Activated CD8-positive, alpha-beta memory T cell treated with anti-CD3 and anti-CD28 coated beads, Interleukin-2, amount 10 ng/mL, durations not matched to agents 7 days and 5 days (primary cell): ENCODE measurements around the gene PLOD3. TPM values are rescaled to one million over a fixed set of nuclear protein-coding genes. Genes with fewer than 3 reads are reported as not detected.
"Not testable (repeated sequence)": the region's sequence is repeated elsewhere in the genome, so short reads cannot be mapped to it uniquely, and the experiment has no call there.

Source experiments
- ATAC-seq: fragments of 150-1000 bp; cut with Tn5 transposase; one replicate; pipeline ENCODE4 v1.10.0; 2021; ENCODE audit warnings: moderate library complexity
- CTCF ChIA-PET: fragments of 350-600 bp; sonication (Branson Sonifier 250); formaldehyde crosslinking; loops from one replicate; lab custom pipeline; 2021; ENCODE audit warnings: antibody characterized with exemption; lab: Charles Lee
- DNase-seq: peaks from one replicate; pipeline ENCODE4 v3.0.0-alpha.2; 2020
- H3K27ac Mint-ChIP-seq: one replicate; pipeline ENCODE4 v1.8.0; 2021; ENCODE audit warnings: mild to moderate bottlenecking, mixed read lengths
- H3K27me3 Mint-ChIP-seq: one replicate; pipeline ENCODE4 v1.8.0; 2021; ENCODE audit warnings: mixed read lengths
- H3K36me3 Mint-ChIP-seq: one replicate; pipeline ENCODE4 v1.8.0; 2021; ENCODE audit warnings: mild to moderate bottlenecking, mixed read lengths
- H3K4me1 Mint-ChIP-seq: one replicate; pipeline ENCODE4 v1.8.0; 2021; ENCODE audit warnings: mixed read lengths
- H3K4me3 Mint-ChIP-seq: one replicate; pipeline ENCODE4 v1.8.0; 2021; ENCODE audit warnings: mild to moderate bottlenecking, moderate library complexity, mixed read lengths
- H3K9me3 Mint-ChIP-seq: one replicate; pipeline ENCODE4 v1.8.0; 2022; ENCODE audit warnings: low read depth, mixed read lengths
- total RNA-seq, 2 experiments: library from RNA; stranded (reverse); gene quantifications; one replicate each; pipeline ENCODE4 v1.2.3, GENCODE V29; 2021

PLOD3 gene
- total RNA-seq, 2 experiments from 2014 or later: 41.6 to 42.3 TPM

- peaks cover 42% of the 10 kb centered on the region for H3K27me3 Mint-ChIP-seq
- no peak overlapping the region for H3K4me3 Mint-ChIP-seq
- no peak overlapping the region for H3K27ac Mint-ChIP-seq
- no peaks in the 10 kb centered on the region for H3K36me3 Mint-ChIP-seq
- CTCF ChIA-PET: interaction anchor here (0.7 to 3.5 kb wide), 5 partner anchors 9 to 43 kb away, joined by 3 to 18 read pairs (median 3); partner anchors contain the start of genes FIS1, PLOD3 and ZNHIT1
- DNase-seq (no peak), ATAC-seq (no peak)
- no peaks in the 10 kb centered on the region for H3K9me3 Mint-ChIP-seq
- peaks cover 4% of the 10 kb centered on the region for H3K4me1 Mint-ChIP-seq
Measured at GRCh38 chr7:101201695-101202602, 15.4 kb downstream of the PLOD3 start.

- ATAC-seq: no peak
Measured at GRCh38 chr7:101200862-101201599, 16.4 kb downstream of the PLOD3 start, which contains the start of gene MOGAT3. TSS of gene MOGAT3 (minus strand) at chr7:101201036. CDS start at chr7:101200854, 182 bp downstream.

GRCh38 chr7:101200504-101200861 is 16.9 kb downstream of the PLOD3 start:
- CTCF ChIA-PET: interaction anchor here (0.7 to 1.5 kb wide), 3 partner anchors 17 to 97 kb away, joined by 3 to 4 read pairs (median 3); partner anchors contain the start of genes PLOD3 and ZNHIT1
- Mint-ChIP-seq H3K4me3 (no peak overlapping the region), H3K4me1 (peaks cover 4% of the 10 kb centered on the region), H3K9me3 (no peaks in the 10 kb centered on the region), H3K27ac (no peak overlapping the region), H3K27me3 (peaks cover 42% of the 10 kb centered on the region), H3K36me3 (no peaks in the 10 kb centered on the region)
- ATAC-seq (no peak), DNase-seq (no peak)

More at GRCh38 chr7:101200862-101201599, 16.4 kb downstream of the PLOD3 start, which contains the start of gene MOGAT3:
- H3K27me3 Mint-ChIP-seq: peaks cover 42% of the 10 kb centered on the region
- no peak within 1 kb of the TSS for H3K27ac Mint-ChIP-seq
- H3K36me3 Mint-ChIP-seq: no peaks in the 10 kb centered on the region
- H3K4me1 Mint-ChIP-seq: peaks cover 4% of the 10 kb centered on the region
- no peak within 1 kb of the TSS for H3K4me3 Mint-ChIP-seq
- CTCF ChIA-PET: interaction anchor here (0.9 to 3.5 kb wide), 3 partner anchors 8 to 57 kb away, joined by 3 to 18 read pairs (median 4); partner anchors contain the start of genes PLOD3 and ZNHIT1
- DNase-seq: no peak
- no peaks in the 10 kb centered on the region for H3K9me3 Mint-ChIP-seq

- ATAC-seq, CTCF ChIA-PET, DNase-seq, H3K4me3 Mint-ChIP-seq, H3K4me1 Mint-ChIP-seq, H3K27ac Mint-ChIP-seq, H3K36me3 Mint-ChIP-seq, H3K9me3 Mint-ChIP-seq: not testable (repeated sequence)
- peaks cover 42% of the 10 kb centered on the region for H3K27me3 Mint-ChIP-seq
Measured at GRCh38 chr7:101199522-101199921, 17.9 kb downstream of the PLOD3 start.

GRCh38 chr7:101198476-101198875 is 18.9 kb downstream of the PLOD3 start:
- Mint-ChIP-seq H3K9me3 (no peaks in the 10 kb centered on the region), H3K36me3 (no peaks in the 10 kb centered on the region), H3K4me1 (peaks cover 4% of the 10 kb centered on the region), H3K4me3 (no peak overlapping the region), H3K27ac (no peak overlapping the region), H3K27me3 (peaks cover 36% of the 10 kb centered on the region)
- ATAC-seq: no peak
- CTCF ChIA-PET: no interaction called here
- no peak for DNase-seq

- H3K27ac Mint-ChIP-seq: no peak overlapping the region
- CTCF ChIA-PET: no interaction called here
Measured at GRCh38 chr7:101197991-101198390, 19.4 kb downstream of the PLOD3 start.

GRCh38 chr7:101195884-101196283 is 21.5 kb downstream of the PLOD3 start:
- Mint-ChIP-seq H3K4me1 (peaks cover 4% of the 10 kb centered on the region), H3K27me3 (peaks cover 13% of the 10 kb centered on the region), H3K4me3 (no peak overlapping the region), H3K36me3 (no peaks in the 10 kb centered on the region), H3K9me3 (no peaks in the 10 kb centered on the region), H3K27ac (no peak overlapping the region)
- ATAC-seq: no peak
- DNase-seq: no peak
- CTCF ChIA-PET: interaction anchor here (0.7 to 6.5 kb wide), 3 partner anchors 52 to 99 kb away, joined by 5 to 111 read pairs (median 8); no protein-coding TSS in a partner anchor

More at GRCh38 chr7:101197991-101198390, 19.4 kb downstream of the PLOD3 start:
- Mint-ChIP-seq H3K36me3 (no peaks in the 10 kb centered on the region), H3K27me3 (peaks cover 33% of the 10 kb centered on the region), H3K9me3 (no peaks in the 10 kb centered on the region), H3K4me3 (no peak overlapping the region), H3K4me1 (peaks cover 4% of the 10 kb centered on the region)
- ATAC-seq: no peak
- DNase-seq: no peak

- H3K27me3 Mint-ChIP-seq: peaks cover 13% of the 10 kb centered on the region
- no peaks in the 10 kb centered on the region for H3K9me3 Mint-ChIP-seq
- H3K4me3 Mint-ChIP-seq: no peak overlapping the region
- no peak for ATAC-seq
- CTCF ChIA-PET: interaction anchor here (6.5 kb wide), 1 partner anchor 45 kb away, joined by 111 read pairs; no protein-coding TSS in a partner anchor
- peaks cover 2% of the 10 kb centered on the region for H3K4me1 Mint-ChIP-seq
- H3K36me3 Mint-ChIP-seq: no peaks in the 10 kb centered on the region
- DNase-seq: no peak
- H3K27ac Mint-ChIP-seq: no peak overlapping the region
Measured at GRCh38 chr7:101189109-101189508, 28.3 kb downstream of the PLOD3 start.

GRCh38 chr7:101186844-101187428 is 30.4 kb downstream of the PLOD3 start:
- H3K4me1 Mint-ChIP-seq: peaks cover 3% of the 10 kb centered on the region
- no peak overlapping the region for H3K4me3 Mint-ChIP-seq
- CTCF ChIA-PET: interaction anchor here (0.6 to 2.0 kb wide), 5 partner anchors 13 to 1028 kb away, joined by 3 to 6 read pairs (median 3); partner anchors contain the start of gene TRAPPC14
- no peaks in the 10 kb centered on the region for H3K9me3 Mint-ChIP-seq
- DNase-seq (no peak), ATAC-seq (no peak)
- no peaks in the 10 kb centered on the region for H3K36me3 Mint-ChIP-seq
- no peak overlapping the region for H3K27ac Mint-ChIP-seq
- peaks cover 22% of the 10 kb centered on the region for H3K27me3 Mint-ChIP-seq

- no peak for DNase-seq
- Mint-ChIP-seq H3K27ac (no peak overlapping the region), H3K9me3 (no peaks in the 10 kb centered on the region), H3K4me3 (no peak overlapping the region), H3K27me3 (peaks cover 25% of the 10 kb centered on the region), H3K36me3 (no peaks in the 10 kb centered on the region), H3K4me1 (peaks cover 3% of the 10 kb centered on the region)
- CTCF ChIA-PET: interaction anchor here (0.7 to 2.0 kb wide), 5 partner anchors 12 to 1027 kb away, joined by 3 to 6 read pairs (median 3); partner anchors contain the start of gene TRAPPC14
- no peak for ATAC-seq
Measured at GRCh38 chr7:101186194-101186593, 31.2 kb downstream of the PLOD3 start.

- Mint-ChIP-seq H3K4me1 (peaks cover 3% of the 10 kb centered on the region), H3K27me3 (peaks cover 32% of the 10 kb centered on the region), H3K9me3 (no peaks in the 10 kb centered on the region), H3K27ac (no peak overlapping the region), H3K4me3 (no peak overlapping the region), H3K36me3 (no peaks in the 10 kb centered on the region)
- no peak for DNase-seq
- ATAC-seq: no peak
- CTCF ChIA-PET: interaction anchor here (1.2 to 1.9 kb wide), 5 partner anchors 15 to 106 kb away, joined by 3 to 6 read pairs (median 4); no protein-coding TSS in a partner anchor
Measured at GRCh38 chr7:101185258-101185839, 32.0 kb downstream of the PLOD3 start.

- H3K4me1 Mint-ChIP-seq: peaks cover 3% of the 10 kb centered on the region
- CTCF ChIA-PET: interaction anchor here (1.0 to 1.6 kb wide), 2 partner anchors 11 to 36 kb away, joined by 3 to 5 read pairs; no protein-coding TSS in a partner anchor
- no peak within 1 kb of the TSS for H3K4me3 Mint-ChIP-seq
- H3K27me3 Mint-ChIP-seq: peaks cover 63% of the 10 kb centered on the region
- no peaks in the 10 kb centered on the region for H3K9me3 Mint-ChIP-seq
- no peak for ATAC-seq
- no peak within 1 kb of the TSS for H3K27ac Mint-ChIP-seq
- no peaks in the 10 kb centered on the region for H3K36me3 Mint-ChIP-seq
- DNase-seq: no peak
Measured at GRCh38 chr7:101180130-101180755, 37.1 kb downstream of the PLOD3 start, which contains the start of gene NAT16. TSS of gene NAT16 (minus strand) at chr7:101180293. CDS start at chr7:101174807, 5,486 bp downstream.
